ENCODE data around the gene C17orf114.

C17orf114 gene

DNA sequence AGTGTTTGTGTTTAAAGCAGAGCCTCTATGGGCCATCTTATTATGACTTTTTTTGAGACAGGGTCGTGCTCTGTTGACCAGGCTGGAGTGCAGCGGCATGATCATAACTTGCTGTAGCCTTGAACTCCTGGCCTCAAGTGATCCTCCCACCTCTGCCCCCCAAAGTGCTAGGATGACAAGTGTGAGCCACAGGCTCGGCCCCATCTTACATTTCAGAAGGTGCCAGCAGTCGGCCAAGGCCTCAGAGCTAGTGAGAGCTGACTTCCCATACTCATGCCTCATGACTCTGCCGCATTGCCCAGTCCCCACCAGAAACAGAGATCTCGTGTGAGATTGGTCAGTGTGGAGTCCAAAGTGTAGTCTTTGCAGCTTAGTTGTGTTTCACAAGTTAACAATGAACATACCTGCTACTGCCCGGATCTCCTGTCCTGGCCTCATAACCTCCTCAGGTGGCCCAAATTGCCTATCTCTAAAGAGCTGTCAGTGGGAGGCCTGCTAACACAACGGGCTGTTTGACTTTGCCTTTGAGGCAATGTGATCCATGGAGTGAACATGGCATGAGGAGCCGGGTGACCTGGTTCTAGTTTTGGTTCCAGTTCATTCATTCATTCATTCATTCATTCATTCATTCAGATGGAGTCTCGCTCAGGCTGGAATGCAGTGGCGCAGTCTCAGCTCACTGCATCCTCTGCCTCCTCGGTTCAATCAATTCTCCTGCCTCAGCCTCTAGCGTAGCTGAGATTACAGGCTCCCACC, 44.7 kb upstream of the C17orf114 start:
- no peak overlapping the region for H2AFZ ChIP-seq (ENCODE audit: low read length)
- intact Hi-C loops (cut with micrococcal nuclease; ENCODE audit: unreplicated experiment) (no loop called here), in situ Hi-C loops (cut with HindIII; ENCODE audit: extremely low pct_ligation_motif_present, low pct_unique_long_range_greater_than_20kb) (no loop called here)
- BruUV-seq (replicated peaks): no TSS peak
- POLR2A ChIA-PET: interaction anchor here (1.0 to 2.1 kb wide), 5 partner anchors 11 to 69 kb away, joined by 3 to 11 read pairs (median 4); partner anchors contain the start of genes MINK1 and PLD2
- peaks cover 33% of the 10 kb centered on the region for H4K20me1 ChIP-seq (ENCODE audit: insufficient read depth, low read length)
- H3K4me2 ChIP-seq (ENCODE audit: low read depth, low read length): peak overlapping the region; percentile 38
- ATAC-seq (peak; percentile 90), DNase-seq (ENCODE audit: low spot score) (peak; percentile 70), FAIRE-seq (peak; percentile 56)
- no peaks in the 10 kb centered on the region for H3K9me3 ChIP-seq (ENCODE audit: low read length)
- no peak overlapping the region for H3K4me3 ChIP-seq (replicated peaks in 1 of 3; ENCODE audit: insufficient read depth in 1 of 3, low read depth in 2 of 3, low read length in 3 of 3)
- peak overlapping the region; percentile 44 for H3K27ac ChIP-seq (ENCODE audit: extremely low read length, insufficient read depth, low read length)
- CTCF ChIA-PET (ENCODE audit: low intra/inter-chr PET ratio, low total read pairs): no interaction called here
- peaks cover 82% of the 10 kb centered on the region for H3K79me2 ChIP-seq (ENCODE audit: insufficient read depth, low read length)
- 0 out of 2 replicates have a peak overlapping the region, but pooled peaks have one; percentile 0 for H3K9ac ChIP-seq (ENCODE audit: insufficient read depth, low read depth, low read length)
- H3K36me3 ChIP-seq (replicated peaks in 1 of 2; ENCODE audit: control insufficient read depth in 1 of 2, insufficient read depth in 2 of 2, low read length in 2 of 2): peaks cover 3 to 19% of the 10 kb centered on the region in 2 experiments; a peak in 4 of 5 replicates
- WGBS (ENCODE audit: low lambda C conversion rate): 52% methylated on average over 8 of the region's 13 CpGs
- peaks cover 55% of the 10 kb centered on the region for H3K4me1 ChIP-seq (ENCODE audit: insufficient read depth, low read length)
- no peaks in the 10 kb centered on the region for H3K27me3 ChIP-seq (ENCODE audit: control insufficient read depth in 1 of 2, insufficient read depth in 2 of 2, low read length in 2 of 2)
- TF ChIP-seq ZSCAN29 (CRISPR knock-in tag; conservative IDR thresholded peaks at IDR 0.05) (no peak), YEATS2 (CRISPR knock-in tag; IDR thresholded peaks at IDR 0.05; ENCODE audit: borderline replicate concordance) (no peak), GMEB1 (CRISPR knock-in tag; IDR thresholded peaks at IDR 0.05; ENCODE audit: borderline replicate concordance) (no peak), RBAK (CRISPR knock-in tag; IDR thresholded peaks at IDR 0.05) (no peak), ZNF121 (CRISPR knock-in tag; IDR thresholded peaks at IDR 0.05) (peak; percentile 82), ZNF205 (CRISPR knock-in tag; IDR thresholded peaks at IDR 0.05) (no peak), SYNCRIP (IDR thresholded peaks at IDR 0.05; ENCODE audit: insufficient read depth, low read depth, low read length) (no peak), PRDM10 (CRISPR knock-in tag; IDR thresholded peaks at IDR 0.05; ENCODE audit: low read depth) (no peak), SCMH1 (CRISPR knock-in tag; IDR thresholded peaks at IDR 0.05; ENCODE audit: borderline replicate concordance) (no peak), PCBP1 (IDR thresholded peaks at IDR 0.05; ENCODE audit: borderline replicate concordance, low read depth, low read length) (no peak), CERS6 (CRISPR knock-in tag; IDR thresholded peaks at IDR 0.05) (no peak)
- TF ChIP-seq, protein P1, sequence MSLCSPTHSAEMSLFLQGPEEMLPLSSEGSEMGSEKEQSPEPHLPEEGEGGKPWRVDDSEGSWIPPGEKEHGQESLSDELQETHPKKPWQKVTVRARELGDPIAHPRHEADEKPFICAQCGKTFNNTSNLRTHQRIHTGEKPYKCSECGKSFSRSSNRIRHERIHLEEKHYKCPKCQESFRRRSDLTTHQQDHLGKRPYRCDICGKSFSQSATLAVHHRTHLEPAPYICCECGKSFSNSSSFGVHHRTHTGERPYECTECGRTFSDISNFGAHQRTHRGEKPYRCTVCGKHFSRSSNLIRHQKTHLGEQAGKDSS (CRISPR knock-in tag; IDR thresholded peaks at IDR 0.05; ENCODE audit: borderline replicate concordance, low read depth): no peak
- TF ChIP-seq, protein P2, sequence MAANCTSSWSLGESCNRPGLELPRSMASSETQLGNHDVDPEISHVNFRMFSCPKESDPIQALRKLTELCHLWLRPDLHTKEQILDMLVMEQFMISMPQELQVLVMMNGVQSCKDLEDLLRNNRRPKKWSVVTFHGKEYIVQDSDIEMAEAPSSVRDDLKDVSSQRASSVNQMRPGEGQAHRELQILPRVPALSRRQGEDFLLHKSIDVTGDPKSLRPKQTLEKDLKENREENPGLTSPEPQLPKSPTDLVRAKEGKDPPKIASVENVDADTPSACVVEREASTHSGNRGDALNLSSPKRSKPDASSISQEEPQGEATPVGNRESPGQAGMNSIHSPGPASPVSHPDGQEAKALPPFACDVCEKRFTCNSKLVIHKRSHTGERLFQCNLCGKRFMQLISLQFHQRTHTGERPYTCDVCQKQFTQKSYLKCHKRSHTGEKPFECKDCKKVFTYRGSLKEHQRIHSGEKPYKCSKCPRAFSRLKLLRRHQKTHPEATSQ (CRISPR knock-in tag; IDR thresholded peaks at IDR 0.05; ENCODE audit: borderline replicate concordance): no peak
